Lower leg skin (tissue), 4 donors: ENCODE results near the gene IFT122. TPM values are rescaled to one million over a fixed set of nuclear protein-coding genes. Genes with fewer than 3 reads are reported as not detected.

Source experiments
- DNase-seq, 2 donors: peaks; one replicate each; pipeline ENCODE4 v3.0.0-alpha.2; 2019; ENCODE audit warnings: low spot score in 2 of 2
- H3K4me3 ChIP-seq: fragments of 200-600 bp; sonication (generic); 2 replicates; pipeline ENCODE4 v1.5.1; 2017; ENCODE audit warnings: mild to moderate bottlenecking, low read depth; ENCODE audit not compliant: poor library complexity, severe bottlenecking
- CTCF ChIP-seq, 3 donors: fragments of 450-650 bp; IDR thresholded peaks; one replicate each; pipeline ENCODE4 v1.5.1; 2016; ENCODE audit warnings: antibody characterized with exemption in 3 of 3, mild to moderate bottlenecking in 3 of 3, moderate library complexity in 2 of 3
- POLR2A ChIP-seq, 2 donors: fragments of 450-650 bp; IDR thresholded peaks; one replicate each; pipeline ENCODE4 v1.6.1; 2016 to 2017; ENCODE audit warnings: antibody characterized with exemption in 2 of 2, mild to moderate bottlenecking in 1 of 2, moderate library complexity in 1 of 2
- WGBS, 2 donors: methylation state at CpG; one replicate each; pipeline ENCODE4 v1.1.5; 2018; 5-methylcytosine and 5-hydroxymethylcytosine counted together
- intact Hi-C: fragments of 100-400 bp; cut with DNase I; formaldehyde crosslinking; loops from one replicate; pipeline ENCODE4 v1.15.0; 2023; ENCODE audit warnings: low total_unique reads
- total RNA-seq, 4 donors: library from RNA; depleted of rRNA; stranded (reverse); fragments of >200 nt; gene quantifications; one replicate each; pipeline ENCODE4 v1.1.0, GENCODE V29; 2016

Gene IFT122
- total RNA-seq, 4 donors from 2014 or later, result 10.1 to 31.1 (median 22.5) TPM

DNA sequence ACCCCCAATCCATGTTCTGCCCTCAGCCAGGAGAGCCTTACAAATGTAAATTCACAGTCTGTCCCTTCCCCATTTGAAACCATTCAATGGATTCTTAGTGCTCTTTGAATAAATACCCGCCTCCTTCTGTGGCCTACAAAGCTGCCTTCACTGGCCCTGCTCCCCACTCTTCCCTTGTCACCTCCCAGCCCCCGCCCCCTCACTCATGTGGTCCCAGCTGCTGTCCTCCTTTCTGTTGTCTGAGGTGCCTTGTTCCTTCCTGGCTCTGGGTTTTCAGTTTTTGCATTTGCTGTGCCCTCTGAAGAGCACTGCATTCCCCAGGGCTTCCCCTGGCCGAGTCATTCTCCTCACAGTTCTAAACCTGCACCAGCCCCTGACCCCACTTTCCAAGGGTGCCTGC is 14.8 kb upstream of the IFT122 start:
- DNase-seq, result no peak
- WGBS, 2 donors, result 78 to 86% methylated on average over 3 of the region's 3 CpGs
- H3K4me3 ChIP-seq, result no peak overlapping the region
- TF ChIP-seq CTCF (IDR thresholded peaks at IDR 0.05) (no peak), POLR2A (IDR thresholded peaks at IDR 0.05) (no peak)
- intact Hi-C loops, result no loop called here

- TF ChIP-seq CTCF (IDR thresholded peaks at IDR 0.05) (no peak), POLR2A (IDR thresholded peaks at IDR 0.05) (no peak)
- 75 to 81% methylated on average over 2 of the region's 2 CpGs for WGBS, 2 donors
- H3K4me3 ChIP-seq, result no peak overlapping the region
Measured at GRCh38 chr3:129425619-129426018, 14.4 kb upstream of the IFT122 start.

GRCh38 chr3:129428007-129428375 is 12.0 kb upstream of the IFT122 start:
- peak in 1 of 2 donors; percentile 77 for DNase-seq
- intact Hi-C loops, result no loop called here
- H3K4me3 ChIP-seq, result no peak overlapping the region
- 10 to 19% methylated on average over 8 of the region's 8 CpGs for WGBS, 2 donors
- no peak for TF ChIP-seq CTCF (IDR thresholded peaks at IDR 0.05)
- TF ChIP-seq POLR2A (IDR thresholded peaks at IDR 0.05), result no peak

More at GRCh38 chr3:129425619-129426018, 14.4 kb upstream of the IFT122 start:
- intact Hi-C loops, result no loop called here
- DNase-seq, result no peak

GRCh38 chr3:129428376-129429079 is 11.5 kb upstream of the IFT122 start, which contains the start of gene EFCAB12:
TSS of gene EFCAB12 (minus strand) at chr3:129428636. CDS start at chr3:129428488, 148 bp downstream.
- intact Hi-C loops, result no loop called here
- WGBS, 2 donors, result 2% methylated on average over 33 to 42 of the region's 42 CpGs
- H3K4me3 ChIP-seq, result no peak within 1 kb of the TSS
- TF ChIP-seq CTCF (IDR thresholded peaks at IDR 0.05) (no peak), POLR2A (IDR thresholded peaks at IDR 0.05) (no peak)
- DNase-seq, result peak; percentile 95 to 99

- intact Hi-C loops, result no loop called here
- WGBS, 2 donors, result 54 to 60% methylated on average over 3 of the region's 3 CpGs
- no peak for DNase-seq
Measured at GRCh38 chr3:129429080-129429451, 11.0 kb upstream of the IFT122 start.

GRCh38 chr3:129429602-129430001 is 10.4 kb upstream of the IFT122 start:
- WGBS, 2 donors, result 88 to 95% methylated on average over 4 of the region's 4 CpGs
- no peak for DNase-seq
- intact Hi-C loops, result no loop called here
- TF ChIP-seq POLR2A (IDR thresholded peaks at IDR 0.05) (no peak), CTCF (IDR thresholded peaks at IDR 0.05) (no peak)
- no peak overlapping the region for H3K4me3 ChIP-seq

More at GRCh38 chr3:129429080-129429451, 11.0 kb upstream of the IFT122 start:
- no peak for TF ChIP-seq POLR2A (IDR thresholded peaks at IDR 0.05)
- H3K4me3 ChIP-seq, result no peak overlapping the region
